Stimulated activated CD4-positive, alpha-beta T cell treated with anti-CD3 and anti-CD28 coated beads, Interleukin-15, amount 100 ng/mL, for 48 hours (primary cell): ENCODE data around the gene KLF12.
A peak's percentile ranks its signal among the peaks of the same experiment; 100 is the strongest.

ENCODE experiments used
- DNase-seq, 2 donors: peaks; one replicate each; pipeline ENCODE4 v3.0.0-alpha.2; 2020; ENCODE audit warnings: low read depth in 2 of 2

The KLF12 gene

GRCh38 chr13:74135326-74136083 is 1.3 kb upstream of the KLF12 start:
- DNase-seq, result peak; percentile 38 to 48

- DNase-seq, result peak; percentile 43 to 55
These were observed 647 bp upstream of the KLF12 start for GRCh38 chr13:74134777-74135325.

- DNase-seq, result peak; percentile 79 to 82
These were observed 475 bp downstream of the KLF12 start for GRCh38 chr13:74133657-74134201.

- DNase-seq, result peak in 1 of 2 donors; percentile 24
These were observed 1.2 kb downstream of the KLF12 start for GRCh38 chr13:74132776-74133656.

- no peak for DNase-seq
These were observed 1.9 kb downstream of the KLF12 start for GRCh38 chr13:74132152-74132775.

- no peak for DNase-seq
These were observed 3.0 kb downstream of the KLF12 start for GRCh38 chr13:74131227-74131626.

GRCh38 chr13:74129500-74130191 is 4.6 kb downstream of the KLF12 start:
- no peak for DNase-seq

- no peak for DNase-seq
These were observed 5.9 kb downstream of the KLF12 start for GRCh38 chr13:74128156-74128767.

GRCh38 chr13:74118328-74118727 is 15.9 kb downstream of the KLF12 start:
- DNase-seq, result no peak

GRCh38 chr13:74117207-74117705 is 16.9 kb downstream of the KLF12 start:
- no peak for DNase-seq

GRCh38 chr13:74115133-74115532 is 19.1 kb downstream of the KLF12 start:
- no peak for DNase-seq

- no peak for DNase-seq
These were observed 19.6 kb downstream of the KLF12 start for GRCh38 chr13:74114641-74115040.

GRCh38 chr13:74114202-74114601 is 20.0 kb downstream of the KLF12 start:
- no peak for DNase-seq

- no peak for DNase-seq
These were observed 22.0 kb downstream of the KLF12 start for GRCh38 chr13:74111901-74112824.

- DNase-seq, result no peak
These were observed 22.8 kb downstream of the KLF12 start for GRCh38 chr13:74111399-74111798.

GRCh38 chr13:74110053-74110452 is 24.2 kb downstream of the KLF12 start:
- DNase-seq, result no peak

- no peak for DNase-seq
These were observed 26.6 kb downstream of the KLF12 start for GRCh38 chr13:74107598-74107997.

- DNase-seq, result no peak
These were observed 28.3 kb downstream of the KLF12 start for GRCh38 chr13:74105871-74106270.

GRCh38 chr13:74104661-74105275 is 29.4 kb downstream of the KLF12 start:
- no peak for DNase-seq
